Cardiac septum (tissue), 1 donor: Measurements from ENCODE around the gene CDH23. TPM values are rescaled to one million over a fixed set of nuclear protein-coding genes. Genes with fewer than 3 reads are reported as not detected.
A peak's percentile ranks its signal among the peaks of the same experiment; 100 is the strongest.

Source experiments
- DNase-seq: peaks from one replicate; pipeline ENCODE4 v3.0.0-alpha.2; 2020; ENCODE audit warnings: low spot score
- intact Hi-C: fragments of 100-400 bp; cut with DNase I; formaldehyde crosslinking; loops from one replicate; pipeline ENCODE4 v1.14.0; 2022
- total RNA-seq: library from RNA; stranded (reverse); fragmentation: NEBNext Ultra II Directional; extraction: Animal tissue kit (Norgen Biotek cat#: 25700); gene quantifications from one replicate; pipeline ENCODE4 v1.2.1, GENCODE V29; 2021
- donor health status: DM: no; HTN: no; CAD: no.

The CDH23 gene
- total RNA-seq, 1 donor from 2014 or later = 9.3 TPM

GRCh38 chr10:71751515-71752224, 354.9 kb downstream of the CDH23 start:
- DNase-seq = no peak
- intact Hi-C loops = no loop called here

- no peak for DNase-seq
- intact Hi-C loops = no loop called here
These were observed 355.8 kb downstream of the CDH23 start for GRCh38 chr10:71752391-71753090.

- intact Hi-C loops = no loop called here
- peak; percentile 92 for DNase-seq
These were observed 356.6 kb downstream of the CDH23 start for GRCh38 chr10:71753091-71753959.

- intact Hi-C loops = no loop called here
- DNase-seq = no peak
These were observed 357.3 kb downstream of the CDH23 start for GRCh38 chr10:71753960-71754505.

GRCh38 chr10:71754562-71754961, 357.8 kb downstream of the CDH23 start:
- intact Hi-C loops = no loop called here
- no peak for DNase-seq

- intact Hi-C loops = no loop called here
- DNase-seq = no peak
These were observed 358.6 kb downstream of the CDH23 start for GRCh38 chr10:71755179-71755879.

GRCh38 chr10:71756311-71757191, 359.8 kb downstream of the CDH23 start:
- no peak for DNase-seq
- intact Hi-C loops = no loop called here

- DNase-seq = no peak
- intact Hi-C loops = no loop called here
These were observed 360.7 kb downstream of the CDH23 start for GRCh38 chr10:71757399-71757922.

GRCh38 chr10:71761105-71761511, 364.4 kb downstream of the CDH23 start:
- DNase-seq = no peak
- intact Hi-C loops = no loop called here

- DNase-seq = no peak
- intact Hi-C loops = no loop called here
These were observed 364.9 kb downstream of the CDH23 start for GRCh38 chr10:71761541-71762113.

- intact Hi-C loops = no loop called here
- no peak for DNase-seq
These were observed 365.6 kb downstream of the CDH23 start for GRCh38 chr10:71762324-71762723.

- no peak for DNase-seq
- intact Hi-C loops = loop anchor here (2.0 kb wide), 1 partner anchor 17 kb away; no protein-coding TSS in a partner anchor
These were observed 366.8 kb downstream of the CDH23 start for GRCh38 chr10:71763352-71764127.

- intact Hi-C loops = loop anchor here (2.0 to 5.0 kb wide), 2 partner anchors 19 to 218 kb away; no protein-coding TSS in a partner anchor
- peak; percentile 86 for DNase-seq
These were observed 368.6 kb downstream of the CDH23 start for GRCh38 chr10:71765176-71765904.

GRCh38 chr10:71765906-71766716, 369.4 kb downstream of the CDH23 start:
- intact Hi-C loops = loop anchor here (2.0 to 5.0 kb wide), 2 partner anchors 19 to 219 kb away; no protein-coding TSS in a partner anchor
- no peak for DNase-seq

- DNase-seq = peak; percentile 85
- intact Hi-C loops = loop anchor here (5.0 kb wide), 1 partner anchor 220 kb away; no protein-coding TSS in a partner anchor
These were observed 370.1 kb downstream of the CDH23 start for GRCh38 chr10:71766717-71767419.
